Right ventricle myocardium inferior (tissue), 1 donor: Measurements from ENCODE around the gene IQGAP3. TPM values are rescaled to one million over a fixed set of nuclear protein-coding genes. Genes with fewer than 3 reads are reported as not detected.

Experiments
- ATAC-seq: fragments of 200-7000 bp; cut with Tn5 transposase; one replicate; pipeline ENCODE4 v1.9.1; 2020; ENCODE audit warnings: mild to moderate bottlenecking, moderate library complexity
- DNase-seq: peaks from one replicate; pipeline ENCODE4 v3.0.0; 2021; ENCODE audit errors: missing footprints
- intact Hi-C: fragments of 100-400 bp; cut with DNase I; formaldehyde crosslinking; loops from one replicate; pipeline ENCODE4 v1.11.0; 2022
- total RNA-seq: library from RNA; stranded (reverse); fragmentation: NEBNext Ultra II Directional; extraction: Animal tissue kit (Norgen Biotek cat#: 25700); gene quantifications from one replicate; pipeline ENCODE4 v1.2.1, GENCODE V29; 2021
- donor health status: DM: no; HTN: yes; CAD: no; lungs with severe emphysema.

IQGAP3 gene
- total RNA-seq, 1 donor from 2014 or later, result 1.2 TPM

DNA sequence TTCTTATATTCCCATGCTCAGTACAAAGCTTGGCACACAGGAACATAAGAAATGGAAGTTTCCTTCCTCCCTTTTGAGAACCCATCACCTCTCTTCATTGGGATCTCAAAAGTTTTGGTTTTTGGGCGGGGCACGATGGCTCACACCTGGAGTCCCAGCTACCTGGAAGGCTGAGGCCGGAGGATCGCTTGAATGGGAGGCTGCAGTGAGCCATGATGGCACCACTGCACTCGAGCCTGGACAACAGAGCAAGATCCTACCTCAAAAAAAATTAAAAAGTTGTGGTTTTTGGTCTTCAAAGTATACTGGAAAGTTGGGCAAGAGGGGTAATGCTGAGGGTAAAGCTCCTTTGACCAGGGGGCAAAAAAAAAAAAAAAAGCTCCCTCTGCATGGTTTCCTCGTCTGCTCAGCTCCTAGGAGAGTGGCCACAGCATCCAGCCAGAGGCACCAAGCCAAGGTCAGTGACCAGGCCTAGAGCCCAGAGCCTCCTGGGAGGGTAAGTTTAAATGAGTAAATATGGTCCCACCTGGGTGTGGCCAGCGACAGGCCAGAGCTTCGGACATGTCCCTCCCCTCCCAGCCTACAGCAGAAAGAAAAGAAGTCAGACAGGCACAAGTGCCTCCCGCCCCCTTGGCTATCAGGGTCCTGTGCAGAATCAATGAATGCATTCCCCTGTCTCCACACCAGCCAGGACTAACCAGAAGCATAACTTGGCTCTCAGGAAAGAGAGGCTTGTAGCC is 76.8 kb downstream of the IQGAP3 start:
- intact Hi-C loops, result no loop called here
- ATAC-seq (peak; percentile 33), DNase-seq (peak; percentile 88)

DNA sequence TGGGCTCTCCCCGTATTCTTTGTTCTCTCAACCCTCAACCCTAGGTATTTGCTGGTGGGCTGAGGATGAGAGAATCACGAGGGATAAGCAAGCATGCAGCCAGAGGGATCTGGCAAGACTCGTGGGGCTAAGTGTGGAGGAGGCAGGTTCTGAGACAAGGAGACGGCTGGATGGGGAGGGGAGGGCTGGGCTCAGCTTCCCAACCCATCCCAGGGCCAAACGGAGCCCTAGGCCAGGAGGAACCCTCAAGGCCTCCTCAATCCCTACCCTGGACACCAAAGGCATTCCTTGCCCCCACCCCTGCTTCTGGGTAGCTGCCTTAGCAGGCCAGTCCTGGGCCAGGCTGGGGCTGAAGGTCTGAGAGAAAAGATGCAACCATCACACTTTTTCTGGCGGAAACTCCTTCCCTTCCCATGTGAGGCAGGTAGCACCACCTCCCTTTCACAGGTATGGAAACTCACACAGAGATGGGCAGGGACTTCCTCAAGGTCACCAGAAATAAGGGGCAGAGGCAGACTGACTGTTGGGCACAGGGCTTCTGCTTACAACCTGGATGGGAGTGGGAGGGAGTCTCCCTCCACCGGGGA is 78.0 kb downstream of the IQGAP3 start:
- intact Hi-C loops, result no loop called here
- no peak for DNase-seq

DNA sequence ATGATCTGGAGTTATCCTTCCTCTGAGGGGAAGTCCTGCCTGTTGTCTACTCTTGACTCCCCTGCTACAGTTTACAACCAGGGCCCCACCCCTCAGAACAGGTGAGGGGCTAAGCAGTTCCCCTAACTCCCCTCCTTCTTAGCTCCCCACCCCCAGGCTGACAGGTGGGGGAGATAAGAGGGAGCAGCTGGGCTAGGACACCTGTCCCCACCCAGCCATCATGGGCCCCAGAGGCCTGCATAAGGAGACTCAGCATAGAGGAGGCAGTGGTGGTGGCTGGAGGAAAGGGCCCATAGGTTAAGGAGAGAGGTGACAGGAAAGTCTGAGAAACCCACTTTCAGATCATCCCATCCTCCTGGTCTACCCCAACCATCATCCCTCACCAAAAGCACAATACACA is 78.6 kb downstream of the IQGAP3 start:
- intact Hi-C loops, result no loop called here
- ATAC-seq, result no peak
- no peak for DNase-seq

More for the DNA sequence above, 78.0 kb downstream of the IQGAP3 start:
- no peak for ATAC-seq

DNA sequence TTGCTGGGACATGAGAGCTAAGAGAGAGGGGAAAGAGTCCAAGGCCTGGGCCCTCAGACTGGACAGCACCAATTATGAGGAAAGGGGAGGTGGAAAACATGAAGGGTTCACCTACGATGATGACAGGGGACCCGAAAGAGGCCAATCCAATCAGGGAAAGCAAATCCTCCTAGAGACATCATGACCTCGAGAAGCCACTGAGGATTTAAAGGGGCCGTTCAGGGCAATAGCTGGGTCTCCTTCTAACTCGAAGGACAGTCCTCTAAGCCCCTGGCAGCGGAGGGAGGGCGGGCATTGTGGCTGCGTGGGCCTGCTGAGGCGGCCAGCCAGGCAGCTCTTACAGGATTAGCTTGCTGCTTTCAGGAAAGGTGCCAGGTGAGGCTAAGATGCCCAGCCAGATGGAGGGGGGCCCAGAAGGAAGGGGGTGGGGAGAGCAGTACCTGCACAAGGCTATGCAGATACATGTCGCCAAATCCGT is 79.2 kb downstream of the IQGAP3 start:
- no peak for DNase-seq

DNA sequence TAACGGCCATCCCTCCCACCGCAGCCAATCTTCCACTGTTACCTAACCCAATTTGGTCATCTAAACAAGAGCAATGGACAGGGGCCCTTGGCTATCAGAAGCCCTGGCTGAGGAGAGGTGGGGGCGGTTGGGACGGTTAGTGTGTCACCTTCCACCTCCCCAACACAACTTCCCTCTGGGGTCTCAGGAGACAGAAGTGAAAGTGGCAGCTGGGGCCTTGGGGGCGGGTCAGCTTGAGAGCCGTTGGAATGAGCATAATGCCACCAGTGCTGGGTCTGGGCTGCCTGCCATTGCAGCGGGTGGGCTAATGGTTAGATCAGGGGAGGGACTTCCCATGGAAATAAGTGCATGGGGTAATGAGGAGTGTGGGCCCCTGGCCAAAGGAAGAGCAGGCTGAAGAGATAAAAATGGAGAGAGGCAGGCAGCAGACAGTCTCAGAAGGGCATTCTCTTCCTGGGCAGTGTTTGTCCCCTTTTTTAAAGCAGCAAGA is 79.7 kb downstream of the IQGAP3 start:
- intact Hi-C loops, result no loop called here
- no peak for DNase-seq
- ATAC-seq, result no peak

More for the DNA sequence above, 79.2 kb downstream of the IQGAP3 start:
- intact Hi-C loops, result no loop called here
- ATAC-seq, result no peak

DNA sequence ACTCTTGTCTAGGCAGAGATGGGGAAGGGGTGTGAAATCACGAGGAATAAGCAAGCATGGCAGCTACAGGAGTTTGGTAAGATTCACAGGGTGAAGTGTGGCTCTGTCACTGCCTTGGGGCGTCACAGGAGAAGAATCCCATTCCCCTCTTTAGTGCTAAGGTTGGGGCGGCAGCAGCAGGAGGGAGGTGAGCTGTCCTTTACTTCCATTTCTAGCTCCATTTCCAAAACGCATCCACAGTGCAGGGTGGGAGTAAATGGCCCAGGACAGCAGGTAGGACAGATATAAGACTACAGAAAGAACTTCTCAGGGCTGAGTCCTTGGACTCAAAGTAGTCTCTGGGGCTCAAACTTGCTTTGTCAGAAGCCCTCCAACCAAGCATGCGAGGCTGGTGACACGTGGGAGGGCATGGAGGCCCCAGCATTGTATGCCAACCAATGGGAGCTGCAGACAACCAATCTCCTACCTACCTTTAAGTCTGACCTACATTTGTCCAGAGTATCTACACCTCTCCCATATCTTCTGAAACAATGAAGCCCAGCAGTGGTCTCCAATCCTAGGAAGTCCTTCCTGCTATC is 80.3 kb downstream of the IQGAP3 start:
- DNase-seq (no peak), ATAC-seq (no peak)
- intact Hi-C loops, result no loop called here

DNA sequence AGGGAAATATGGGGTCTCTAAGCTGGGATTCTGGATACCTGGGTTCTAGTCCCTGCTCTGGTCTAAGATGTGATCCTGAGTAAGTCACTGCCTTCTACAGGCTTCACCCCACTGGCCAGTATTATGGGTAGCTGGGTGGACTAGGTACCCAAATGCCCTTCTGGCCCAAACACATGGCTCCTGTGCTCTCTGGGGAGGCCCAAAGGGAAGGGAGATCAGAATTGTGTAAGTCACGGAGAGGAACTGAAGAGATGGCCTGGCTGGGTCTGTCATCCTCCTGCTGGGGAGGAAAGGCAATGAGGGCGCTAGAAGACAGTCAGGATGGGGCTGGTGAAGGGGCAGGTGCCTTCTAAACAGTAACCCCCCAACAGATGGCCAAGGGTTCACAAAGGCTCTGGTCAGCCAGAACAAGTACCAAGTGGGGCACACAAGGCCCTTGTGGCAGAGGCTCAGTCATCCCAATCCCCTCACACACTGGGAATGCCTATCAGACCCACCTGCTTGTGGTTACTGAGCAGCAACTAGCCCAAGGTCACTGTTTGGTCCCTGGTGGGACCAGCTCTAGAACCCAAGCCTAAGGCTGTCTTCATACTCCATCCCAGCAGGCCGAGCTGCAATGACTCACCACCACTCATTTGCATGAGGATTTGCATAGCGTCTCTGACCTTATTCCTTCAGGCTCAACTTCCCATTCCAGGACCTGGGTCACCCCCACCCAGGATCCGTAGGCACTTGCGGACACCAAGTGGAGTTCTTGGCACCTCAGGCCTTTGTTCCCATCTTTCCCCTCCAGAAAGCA is 81.0 kb downstream of the IQGAP3 start:
- ATAC-seq, result no peak

DNA sequence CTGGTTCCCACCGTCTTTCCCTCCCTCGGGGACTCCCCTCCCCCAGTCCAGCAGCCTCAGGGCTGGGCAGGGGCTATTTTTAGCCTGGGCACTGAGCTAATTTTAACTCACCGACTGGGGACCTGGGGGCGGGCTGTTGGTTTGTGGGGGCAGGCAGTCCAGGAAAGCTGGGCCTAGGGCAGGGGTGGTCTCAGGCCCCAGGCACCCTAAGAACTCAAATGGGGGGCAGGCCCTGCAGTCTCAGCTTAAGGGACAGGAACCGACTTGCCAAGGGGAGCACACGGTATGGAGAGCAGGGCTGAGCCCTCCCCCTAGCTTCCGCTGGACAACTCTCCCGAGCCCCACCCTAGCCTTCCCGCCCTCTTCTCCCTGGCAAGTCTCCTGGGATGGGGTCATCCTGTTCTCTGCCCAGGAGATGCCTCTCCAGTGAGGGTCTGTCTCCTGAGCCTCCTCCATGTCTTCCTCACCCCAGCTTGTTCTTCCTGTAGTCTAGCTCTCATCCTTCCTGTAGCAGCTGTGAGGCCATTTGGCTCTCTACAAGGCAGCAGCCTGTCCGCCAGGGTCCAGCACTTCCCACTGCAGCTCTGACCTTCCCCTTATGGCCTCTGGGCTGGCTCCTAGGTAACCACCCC is 81.8 kb downstream of the IQGAP3 start:
- intact Hi-C loops, result no loop called here
- DNase-seq (no peak), ATAC-seq (peak; percentile 71)

More for the DNA sequence above, 81.0 kb downstream of the IQGAP3 start:
- no peak for DNase-seq
- intact Hi-C loops, result no loop called here

DNA sequence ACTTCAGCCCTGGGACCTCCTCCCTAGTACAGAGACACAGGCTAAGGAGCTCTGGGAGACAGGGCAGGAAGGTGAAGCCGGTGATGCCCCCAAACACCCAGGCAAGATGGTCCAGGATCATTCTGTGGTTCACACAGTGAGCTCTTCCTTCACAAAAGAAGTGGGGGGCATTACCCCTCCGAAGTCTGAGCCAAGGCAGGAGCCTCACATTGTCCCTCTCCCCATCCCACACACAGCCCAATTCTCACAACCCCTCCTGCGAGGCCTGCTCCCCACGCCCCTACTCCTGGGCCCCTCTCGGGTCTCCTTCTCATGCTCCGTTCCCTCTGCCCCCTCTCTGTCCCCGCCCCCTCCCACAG is 82.5 kb downstream of the IQGAP3 start:
- no peak for ATAC-seq
- intact Hi-C loops, result no loop called here
- no peak for DNase-seq

DNA sequence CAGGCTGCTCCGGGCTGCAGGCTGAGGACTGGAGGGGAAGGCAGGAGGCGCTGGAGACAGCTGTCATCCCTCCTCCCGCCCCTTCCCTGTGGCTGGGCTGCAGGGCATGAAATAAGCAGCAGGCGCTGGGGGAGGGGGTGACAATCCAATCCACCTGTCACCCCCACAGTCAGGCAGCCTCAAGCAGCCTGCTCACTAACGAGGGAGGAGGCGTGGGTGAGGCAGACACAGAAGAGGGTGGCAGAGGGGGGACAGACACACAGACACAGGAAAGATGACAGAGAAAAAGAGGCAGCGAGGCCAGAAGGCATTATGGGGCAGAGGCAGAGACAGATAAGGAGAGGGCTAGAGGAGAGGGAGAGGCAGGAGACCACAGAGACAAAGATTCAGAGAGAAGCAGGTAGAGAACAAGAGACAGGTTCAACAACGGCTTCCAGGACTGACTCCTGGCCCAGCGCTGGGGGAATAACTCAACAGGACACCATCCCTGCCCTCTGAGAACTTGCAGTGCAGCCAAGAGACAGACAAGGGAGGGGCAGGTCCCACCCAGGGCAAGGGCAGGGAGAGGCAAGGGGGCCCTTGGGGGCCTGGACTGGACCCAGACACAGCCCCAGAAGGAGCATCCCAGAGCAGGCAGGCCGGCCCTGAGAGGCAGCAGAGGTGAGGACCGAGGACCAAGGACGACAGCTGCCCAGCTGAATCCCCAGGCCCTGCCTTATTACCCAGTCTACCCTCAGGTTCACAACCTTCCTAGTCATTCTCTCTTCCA is 83.0 kb downstream of the IQGAP3 start:
- DNase-seq (peak; percentile 85), ATAC-seq (peak; percentile 66)
- intact Hi-C loops, result no loop called here

DNA sequence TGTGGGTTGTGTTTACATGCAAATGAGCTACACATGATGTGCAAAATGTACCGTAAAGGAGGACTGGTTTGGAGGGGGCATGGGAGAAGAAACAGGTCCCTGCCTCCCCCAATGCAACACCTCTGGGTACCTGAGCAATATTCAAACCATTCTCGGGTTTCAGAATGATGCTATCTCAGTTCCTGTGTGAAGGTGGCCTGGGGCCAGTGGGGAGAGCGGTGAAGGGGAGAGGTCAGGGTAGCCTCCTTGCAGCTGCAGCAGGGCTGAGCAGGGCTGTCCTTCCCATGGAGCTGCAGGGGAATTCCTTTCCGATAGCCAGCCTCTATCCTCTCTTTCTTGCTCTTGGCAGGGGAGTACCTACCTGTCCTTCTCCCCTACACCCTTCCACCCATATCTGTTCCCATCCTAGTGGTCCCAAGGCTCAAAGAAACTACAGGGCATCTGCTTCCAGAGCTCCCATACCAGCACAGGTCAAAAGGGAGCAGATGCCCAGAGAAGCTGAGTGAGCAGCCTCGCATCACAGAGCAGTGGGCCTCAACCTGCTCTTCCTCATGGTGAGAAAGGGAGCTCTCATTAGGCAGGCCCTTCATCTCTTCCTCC is 83.7 kb downstream of the IQGAP3 start:
- DNase-seq, result no peak
- ATAC-seq, result no peak
- intact Hi-C loops, result no loop called here

DNA sequence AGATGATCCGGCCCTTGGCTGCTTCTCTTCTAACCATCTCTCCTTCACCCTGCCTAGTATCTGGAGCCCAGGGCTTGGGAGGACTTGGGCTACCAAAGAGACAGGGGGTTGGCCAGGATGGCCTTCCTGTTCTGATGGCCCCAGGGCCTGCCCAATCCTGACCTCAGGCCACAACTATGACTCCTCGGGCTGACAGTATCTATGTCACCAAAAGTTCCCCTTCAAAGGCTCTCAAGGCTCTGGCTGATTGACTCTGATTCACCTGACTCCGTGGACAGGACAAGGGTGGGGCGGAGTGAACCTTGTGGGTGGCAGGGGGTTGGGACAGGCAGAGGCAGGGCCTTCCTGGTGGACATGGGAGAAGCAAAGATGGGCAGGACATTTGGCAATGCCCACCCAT is 84.5 kb downstream of the IQGAP3 start:
- ATAC-seq, result no peak
- no peak for DNase-seq
- intact Hi-C loops, result no loop called here

DNA sequence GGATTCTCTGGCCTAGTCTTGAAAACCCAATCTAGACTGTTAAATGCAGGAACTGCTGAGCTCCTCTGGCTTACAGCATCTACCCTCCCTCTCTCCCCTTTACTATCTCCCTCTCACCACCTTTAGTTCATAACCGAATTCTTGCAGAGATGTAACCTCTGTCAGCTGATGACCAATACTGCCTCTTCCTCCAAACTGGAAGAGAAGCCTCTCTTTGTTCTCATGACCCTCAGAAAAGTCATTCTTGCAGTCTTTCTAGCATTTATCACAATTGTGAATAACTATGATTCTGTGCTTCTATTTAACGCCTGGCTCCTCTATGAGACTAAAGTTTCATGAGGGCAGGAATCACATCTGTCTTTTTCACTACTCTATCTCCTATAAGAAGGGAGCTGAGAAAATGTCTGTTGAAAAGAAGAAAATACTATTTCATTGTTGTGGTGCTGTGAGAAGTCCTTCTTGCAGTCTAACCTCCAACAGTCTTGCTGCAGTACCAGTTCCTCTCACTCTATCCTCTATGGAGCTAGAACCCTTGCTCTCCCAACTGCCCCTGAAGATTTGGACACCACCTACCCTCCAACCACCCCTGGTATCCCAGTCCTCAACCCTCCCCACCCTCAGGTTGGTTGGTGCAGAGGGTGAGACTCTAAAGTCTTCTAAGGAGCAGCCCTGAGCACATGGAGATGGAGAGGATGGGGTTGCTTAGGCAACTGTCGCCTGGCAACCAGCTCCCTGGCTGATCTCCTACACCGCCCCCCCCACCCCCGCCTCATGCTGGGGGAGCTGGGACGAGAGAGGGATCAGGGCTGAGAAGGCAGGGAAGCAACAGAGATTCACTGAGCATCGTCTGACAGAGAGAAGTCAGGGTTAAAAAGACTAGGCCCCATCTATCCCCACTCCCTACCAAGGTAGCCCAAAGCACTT is 85.7 kb downstream of the IQGAP3 start:
- DNase-seq (no peak), ATAC-seq (no peak)
- intact Hi-C loops, result no loop called here

DNA sequence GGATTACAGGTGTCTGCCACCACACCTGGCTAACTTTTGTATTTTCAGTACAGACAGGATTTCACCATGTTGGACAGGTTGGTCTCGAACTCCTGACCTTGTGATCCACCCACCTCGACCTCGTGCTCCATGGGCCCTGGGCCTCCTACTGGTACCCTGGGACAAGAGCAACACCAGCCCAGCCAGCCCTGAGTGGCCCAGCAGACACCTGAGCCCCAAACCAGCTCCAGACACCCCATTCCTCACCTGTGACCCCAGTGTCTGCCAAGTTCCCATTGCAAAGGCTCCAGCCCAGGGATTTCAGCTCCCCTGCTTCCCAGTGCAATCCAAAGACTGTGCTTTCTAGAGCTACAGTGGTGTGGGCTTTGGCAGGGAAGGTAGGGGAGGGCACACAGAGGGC is 86.4 kb downstream of the IQGAP3 start:
- DNase-seq (no peak), ATAC-seq (no peak)
- intact Hi-C loops, result no loop called here

DNA sequence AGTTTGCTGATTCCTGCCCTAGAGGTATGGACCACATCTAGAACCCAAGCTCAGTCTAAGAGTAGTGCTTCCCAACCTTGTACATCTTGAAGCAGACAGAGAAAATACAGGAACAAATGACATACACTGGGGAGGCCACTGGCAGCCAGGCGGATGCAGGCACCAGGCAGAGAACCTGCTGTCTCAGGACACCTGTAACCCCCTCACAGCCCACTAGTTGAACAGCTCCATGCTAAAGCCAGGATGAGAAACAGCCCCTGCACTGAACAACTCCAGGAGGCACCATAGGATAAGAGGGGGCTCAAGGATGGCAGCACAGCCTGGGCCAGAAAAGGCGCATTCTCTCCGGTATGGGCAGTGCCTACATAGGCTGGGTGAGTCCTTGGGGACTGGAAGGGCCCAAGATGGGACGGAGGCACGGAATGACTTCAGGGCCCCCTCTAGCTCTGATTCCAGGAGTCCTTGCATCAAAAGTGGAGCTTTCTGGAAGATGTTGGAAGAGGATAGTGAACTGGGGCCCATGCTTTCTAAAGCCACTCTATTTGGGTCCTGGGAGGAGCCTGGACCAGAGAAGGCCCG is 87.8 kb downstream of the IQGAP3 start:
- no peak for ATAC-seq
- no peak for DNase-seq
- intact Hi-C loops, result no loop called here

DNA sequence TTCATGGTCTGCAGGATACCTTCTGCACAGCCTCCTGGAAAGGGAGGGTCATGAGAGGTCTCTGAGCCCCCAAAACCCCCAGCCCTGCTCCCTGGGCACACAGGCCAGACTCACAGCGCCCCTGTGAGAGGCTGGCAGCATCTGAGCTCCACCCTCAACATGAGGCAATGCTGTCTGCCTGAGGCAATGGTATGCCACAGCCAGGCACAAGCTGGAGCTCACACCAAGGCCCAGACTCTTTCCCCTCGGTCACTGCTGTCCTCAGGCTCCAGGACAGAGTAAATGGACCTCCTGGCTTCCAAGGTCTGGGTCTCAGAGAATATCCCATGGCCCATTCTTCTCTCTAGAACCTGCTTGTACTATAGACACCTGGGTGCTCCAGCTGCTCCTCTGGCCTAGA is 89.0 kb downstream of the IQGAP3 start:
- no peak for ATAC-seq
- intact Hi-C loops, result no loop called here
- no peak for DNase-seq
